A172 (cell line): ENCODE measurements around the gene RERE. TPM values are rescaled to one million over a fixed set of nuclear protein-coding genes. Genes with fewer than 3 reads are reported as not detected.
"Not testable (repeated sequence)": the region's sequence is repeated elsewhere in the genome, so short reads cannot be mapped to it uniquely, and the experiment has no call there.

Source experiments
- DNase-seq: peaks from one replicate; pipeline ENCODE4 v3.0.0-alpha.2; 2015; ENCODE audit warnings: low spot score
- total RNA-seq: library from RNA; depleted of rRNA; stranded (reverse); fragments of >200 nt; shearing (Covaris generic); gene quantifications from 2 replicates; pipeline ENCODE4 v1.2.3, GENCODE V29; 2014

RERE gene
- total RNA-seq, 1 experiment from 2014 or later: 7.0 TPM

- no peak for DNase-seq
Observed at GRCh38 chr1:8455700-8456307, 361.6 kb downstream of the RERE start.

- no peak for DNase-seq
Observed at GRCh38 chr1:8450312-8450711, 367.1 kb downstream of the RERE start.

- no peak for DNase-seq
Observed at GRCh38 chr1:8448911-8449661, 368.4 kb downstream of the RERE start.

- not testable (repeated sequence) for DNase-seq
Observed at GRCh38 chr1:8448505-8448904, 368.9 kb downstream of the RERE start.

GRCh38 chr1:8447616-8448150 lies 369.8 kb downstream of the RERE start:
- DNase-seq: no peak

- DNase-seq: not testable (repeated sequence)
Observed at GRCh38 chr1:8446119-8446518, 371.3 kb downstream of the RERE start.

- no peak for DNase-seq
Observed at GRCh38 chr1:8443558-8444194, 373.8 kb downstream of the RERE start.

GRCh38 chr1:8441426-8441825 lies 376.0 kb downstream of the RERE start:
- no peak for DNase-seq

GRCh38 chr1:8439015-8439702 lies 378.3 kb downstream of the RERE start:
- DNase-seq: no peak

GRCh38 chr1:8438489-8438888 lies 379.0 kb downstream of the RERE start:
- no peak for DNase-seq

GRCh38 chr1:8437347-8437746 lies 380.1 kb downstream of the RERE start:
- no peak for DNase-seq

- no peak for DNase-seq
Observed at GRCh38 chr1:8435569-8436071, 381.8 kb downstream of the RERE start.

GRCh38 chr1:8434101-8434500 lies 383.3 kb downstream of the RERE start:
- DNase-seq: no peak

- DNase-seq: no peak
Observed at GRCh38 chr1:8431784-8432183, 385.7 kb downstream of the RERE start.

GRCh38 chr1:8431019-8431418 lies 386.4 kb downstream of the RERE start:
- DNase-seq: no peak

GRCh38 chr1:8430476-8430875 lies 387.0 kb downstream of the RERE start:
- DNase-seq: no peak

GRCh38 chr1:8429549-8430110 lies 387.8 kb downstream of the RERE start:
- DNase-seq: no peak

- no peak for DNase-seq
Observed at GRCh38 chr1:8428441-8428840, 389.0 kb downstream of the RERE start.

GRCh38 chr1:8427986-8428385 lies 389.5 kb downstream of the RERE start:
- no peak for DNase-seq

GRCh38 chr1:8427493-8427892 lies 389.9 kb downstream of the RERE start:
- no peak for DNase-seq

GRCh38 chr1:8426996-8427395 lies 390.4 kb downstream of the RERE start:
- DNase-seq: no peak

- no peak for DNase-seq
Observed at GRCh38 chr1:8425781-8426161, 391.7 kb downstream of the RERE start.
